Kidney (tissue), 14 donors: ENCODE data around the gene RNASEH2B. TPM values are rescaled to one million over a fixed set of nuclear protein-coding genes. Genes with fewer than 3 reads are reported as not detected.
A peak's percentile ranks its signal among the peaks of the same experiment; 100 is the strongest.

Experiments
- DNase-seq, 5 donors: peaks; one replicate each; pipeline ENCODE4 v3.0.0-alpha.2; 2013 to 2020
- FAIRE-seq: peaks from 2 replicates; lab custom pipeline; 2012; peaks lifted over from hg19 to GRCh38; lab: Jason Lieb, UNC
- H3K27ac ChIP-seq, 2 donors: one replicate each; pipeline ENCODE4 v1.7.0; 2013; ENCODE audit warnings: low read depth in 2 of 2, low read length in 2 of 2, inconsistent platforms in 1 of 2
- H3K27me3 ChIP-seq: one replicate; pipeline ENCODE4 v1.7.1; 2013; ENCODE audit warnings: low read length, inconsistent platforms; ENCODE audit not compliant: control insufficient read depth, insufficient read depth
- H3K36me3 ChIP-seq, 3 donors: one replicate each; pipeline versions ENCODE4 v1.7.0 to v1.7.1; 2013; ENCODE audit warnings: low read length in 3 of 3, control low read depth in 1 of 3, inconsistent platforms in 1 of 3; ENCODE audit not compliant: insufficient read depth in 3 of 3, control insufficient read depth in 2 of 3
- H3K4me1 ChIP-seq, 3 donors: one replicate each; pipeline versions ENCODE4 v1.7.0 to v1.7.1; 2013; ENCODE audit warnings: low read length in 3 of 3, inconsistent platforms in 1 of 3, low read depth in 1 of 3; ENCODE audit not compliant: control insufficient read depth in 2 of 3, insufficient read depth in 2 of 3
- H3K4me3 ChIP-seq, 3 donors: one replicate each; pipeline versions ENCODE4 v1.7.0 to v1.8.1; 2013; ENCODE audit warnings: low read length in 3 of 3, control low read depth in 1 of 3, inconsistent platforms in 1 of 3
- H3K9ac ChIP-seq, 3 donors: one replicate each; pipeline versions ENCODE4 v1.7.0 to v1.7.1; 2013; ENCODE audit warnings: low read length in 3 of 3, control low read depth in 1 of 3, inconsistent platforms in 1 of 3
- H3K9me3 ChIP-seq, 3 donors: one replicate each; pipeline versions ENCODE4 v1.7.0 to v1.7.1; 2013; ENCODE audit warnings: low read length in 3 of 3, control low read depth in 1 of 3, inconsistent platforms in 1 of 3; ENCODE audit not compliant: control insufficient read depth in 2 of 3, insufficient read depth in 1 of 3
- CTCF ChIP-seq: IDR thresholded peaks from 3 replicates; pipeline ENCODE4 v1.5.1; 2012; ENCODE audit warnings: mild to moderate bottlenecking, moderate library complexity, borderline replicate concordance; ENCODE audit not compliant: insufficient read depth; ENCODE audit errors: extremely low read depth
- intact Hi-C: fragments of 100-400 bp; cut with DNase I; formaldehyde crosslinking; loops from one replicate; pipeline ENCODE4 v1.11.1; 2022
- polyA plus RNA-seq: library from polyadenylated mRNA; stranded (reverse); fragments of 350-450 nt; fragmentation: Illumina TruSeq; extraction: RNeasy Lipid Tissue Mini Kit (QIAGEN cat#74804); gene quantifications from one replicate; pipeline ENCODE4 v1.2.3, GENCODE V29; 2014; ENCODE audit warnings: low read depth, low replicate concordance; ENCODE audit not compliant: insufficient read depth
- total RNA-seq: library from RNA; stranded (reverse); fragmentation: NEBNext Ultra II Directional; extraction: Animal tissue kit (Norgen Biotek cat#: 25700); gene quantifications from one replicate; pipeline ENCODE4 v1.2.1, GENCODE V29; 2021
- donor health status: control.
- donor health status: control.
- donor health status: control.
- donor health status: control.
- donor health status: control.
- donor health status: DM: yes; HTN: yes; CAD: no.
- donor health status: Normal renal cell carcinoma (clear cell type).

The RNASEH2B gene
- total and polyA plus RNA-seq, 2 donors from 2014 or later, result 32.5 to 37.7 TPM

- Histone ChIP-seq H3K4me3 (peak overlapping the region; percentile 60 to 87 (median 69)), H3K9me3 (no peaks in the 10 kb centered on the region), H3K36me3 (no peaks in the 10 kb centered on the region), H3K27ac (peak overlapping the region; percentile 58 to 78), H3K4me1 (peaks cover 0 to 10% (median 0%) of the 10 kb centered on the region in 3 donors), H3K27me3 (no peaks in the 10 kb centered on the region), H3K9ac (peak overlapping the region; percentile 17 to 86 (median 65))
- DNase-seq, result peak in 3 of 5 donors; percentile 55 to 76 (median 74)
- no peak for FAIRE-seq
- TF ChIP-seq CTCF, result no peak
- intact Hi-C loops, result no loop called here
These were observed 854 bp downstream of the RNASEH2B start for GRCh38 chr13:50910485-50910805.

- no peaks in the 10 kb centered on the region for H3K9me3 ChIP-seq
- no peaks in the 10 kb centered on the region for H3K36me3 ChIP-seq
- FAIRE-seq, result no peak
- no peaks in the 10 kb centered on the region for H3K27me3 ChIP-seq
- intact Hi-C loops, result no loop called here
- no peak for TF ChIP-seq CTCF
- H3K27ac ChIP-seq, result no peak overlapping the region
- no peak for DNase-seq
- H3K4me1 ChIP-seq, result peaks cover 0 to 10% (median 0%) of the 10 kb centered on the region in 3 donors
- H3K4me3 ChIP-seq, result peak overlapping the region in 2 of 3 donors; percentile 69 to 87
- peak overlapping the region in 2 of 3 donors; percentile 17 to 65 for H3K9ac ChIP-seq
These were observed 1.6 kb downstream of the RNASEH2B start for GRCh38 chr13:50911081-50911631.

- Histone ChIP-seq H3K9me3 (no peaks in the 10 kb centered on the region), H3K27me3 (no peaks in the 10 kb centered on the region), H3K36me3 (no peaks in the 10 kb centered on the region), H3K27ac (no peak overlapping the region), H3K4me3 (no peak overlapping the region), H3K4me1 (peaks cover 0 to 16% (median 5%) of the 10 kb centered on the region in 3 donors), H3K9ac (no peak overlapping the region)
- DNase-seq (peak; percentile 89 to 97 (median 91)), FAIRE-seq (no peak)
- intact Hi-C loops, result no loop called here
- TF ChIP-seq CTCF, result peak; percentile 84
These were observed 2.6 kb downstream of the RNASEH2B start for GRCh38 chr13:50911937-50912795.
